Right ventricle myocardium inferior (tissue), 1 donor: Measurements from ENCODE around the gene KCNE4. TPM values are rescaled to one million over a fixed set of nuclear protein-coding genes. Genes with fewer than 3 reads are reported as not detected.
A peak's percentile ranks its signal among the peaks of the same experiment; 100 is the strongest.

Experiments used
- ATAC-seq: fragments of 200-7000 bp; cut with Tn5 transposase; one replicate; pipeline ENCODE4 v1.9.1; 2020; ENCODE audit warnings: mild to moderate bottlenecking, moderate library complexity
- DNase-seq: peaks from one replicate; pipeline ENCODE4 v3.0.0; 2021; ENCODE audit errors: missing footprints
- intact Hi-C: fragments of 100-400 bp; cut with DNase I; formaldehyde crosslinking; loops from one replicate; pipeline ENCODE4 v1.11.0; 2022
- total RNA-seq: library from RNA; stranded (reverse); fragmentation: NEBNext Ultra II Directional; extraction: Animal tissue kit (Norgen Biotek cat#: 25700); gene quantifications from one replicate; pipeline ENCODE4 v1.2.1, GENCODE V29; 2021
- donor health status: DM: no; HTN: yes; CAD: no; lungs with severe emphysema.

The KCNE4 gene
- total RNA-seq, 1 donor from 2014 or later = 3.6 TPM

DNA sequence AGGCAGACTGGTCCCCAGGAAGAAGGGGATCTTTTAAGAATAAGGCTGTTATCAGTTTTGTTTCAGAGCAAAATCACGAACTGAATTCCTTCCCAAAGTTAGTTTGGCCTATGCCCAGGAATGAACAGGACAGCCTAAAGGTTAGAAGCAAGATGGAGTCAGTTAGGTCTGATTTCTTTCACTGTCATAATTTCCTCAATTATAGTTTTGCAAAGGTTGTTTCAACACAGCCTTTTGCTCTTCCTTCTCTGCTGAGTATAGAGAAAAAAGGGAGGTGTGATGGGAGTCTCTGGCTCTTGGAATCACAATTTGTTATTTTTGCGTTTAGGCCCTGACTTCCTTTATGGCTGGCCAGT is 14.6 kb upstream of the KCNE4 start:
- ATAC-seq = no peak
- intact Hi-C loops = no loop called here
- DNase-seq = no peak

DNA sequence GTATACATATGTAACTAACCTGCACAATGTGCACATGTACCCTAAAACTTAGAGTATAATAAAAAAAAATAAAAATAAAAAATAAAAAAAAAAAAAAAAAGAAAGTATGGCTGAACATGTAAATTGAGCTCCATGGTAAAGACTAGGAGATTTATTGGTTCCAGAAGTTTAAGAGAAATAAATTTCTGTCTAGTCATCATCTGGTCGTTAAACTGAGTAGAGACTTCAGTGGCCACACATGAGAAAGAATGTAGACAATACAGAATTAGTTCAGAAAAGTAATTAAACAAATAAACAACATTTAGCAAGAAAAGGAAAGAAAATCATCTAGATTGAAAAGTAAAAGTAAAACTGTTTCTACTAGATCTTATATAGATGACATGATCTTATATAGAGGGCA is 12.4 kb upstream of the KCNE4 start:
- DNase-seq = no peak
- intact Hi-C loops = no loop called here
- no peak for ATAC-seq

DNA sequence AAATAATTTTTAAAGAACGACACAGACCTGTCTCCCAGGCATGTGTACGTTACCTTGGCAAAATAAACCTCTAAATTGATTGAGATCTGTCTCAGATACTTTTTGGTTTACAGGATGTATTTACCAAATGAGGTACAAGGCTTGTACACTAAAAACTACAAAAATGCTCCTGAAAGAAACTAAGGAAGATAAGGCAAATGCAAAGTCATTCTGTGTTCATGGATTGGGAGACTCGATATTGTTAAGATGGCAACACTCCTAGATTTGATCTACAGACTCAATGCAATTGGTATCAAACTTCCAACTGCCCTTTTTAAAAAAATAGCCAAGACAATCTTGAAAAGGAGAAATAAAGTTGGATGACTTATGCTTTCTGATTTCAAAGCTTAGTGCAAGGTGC is 11.5 kb upstream of the KCNE4 start:
- intact Hi-C loops = no loop called here
- DNase-seq (no peak), ATAC-seq (no peak)

DNA sequence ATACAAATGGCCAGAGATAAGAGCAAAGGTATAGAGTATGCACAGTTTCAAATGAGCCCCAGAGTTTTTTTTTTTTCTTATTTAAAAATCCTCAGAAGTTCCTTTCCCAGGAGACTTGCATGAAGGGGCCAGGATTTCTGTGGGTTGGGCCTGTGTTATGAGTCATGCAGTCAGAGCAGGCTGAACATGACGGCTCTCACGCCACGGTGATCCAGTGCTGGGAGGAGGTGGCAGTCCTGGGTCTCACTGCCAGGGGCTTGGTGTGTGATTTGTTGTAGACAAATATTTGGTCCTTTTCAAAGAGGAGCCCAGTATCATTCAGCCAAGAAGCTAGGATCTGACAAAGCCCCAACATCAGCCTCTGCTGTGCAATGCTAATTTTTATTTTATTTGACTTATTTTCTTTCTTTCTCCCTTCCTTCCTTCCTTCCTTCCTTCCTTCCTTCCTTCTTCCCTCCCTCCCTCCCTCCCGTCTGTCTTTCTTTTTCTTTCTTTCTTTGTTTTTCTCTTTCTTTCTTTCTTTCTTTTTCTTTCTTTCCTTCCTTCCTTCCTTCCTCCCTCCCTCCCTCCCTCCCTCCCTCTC is 10.4 kb upstream of the KCNE4 start:
- intact Hi-C loops = no loop called here
- ATAC-seq = peak; percentile 97
- peak; percentile 80 for DNase-seq

DNA sequence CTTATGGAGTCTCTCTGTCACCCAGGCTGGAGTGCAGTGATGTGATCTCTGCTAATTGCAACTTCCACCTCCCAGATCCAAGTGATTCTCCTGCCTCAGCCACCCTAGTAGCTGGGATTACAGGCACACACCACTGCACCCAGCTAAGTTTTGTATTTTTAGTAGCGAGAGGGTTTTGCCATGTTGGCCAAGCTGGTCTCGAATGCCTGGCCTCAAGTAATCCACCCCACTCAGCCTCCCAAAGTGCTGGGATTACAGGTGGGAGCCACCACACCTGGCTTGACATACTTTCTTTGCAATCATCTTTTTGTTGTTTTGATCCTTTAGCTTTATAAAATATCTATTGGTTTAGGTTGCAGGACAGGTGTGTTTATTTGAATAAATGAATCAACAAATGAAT is 9.7 kb upstream of the KCNE4 start:
- ATAC-seq (no peak), DNase-seq (no peak)
- intact Hi-C loops = no loop called here

DNA sequence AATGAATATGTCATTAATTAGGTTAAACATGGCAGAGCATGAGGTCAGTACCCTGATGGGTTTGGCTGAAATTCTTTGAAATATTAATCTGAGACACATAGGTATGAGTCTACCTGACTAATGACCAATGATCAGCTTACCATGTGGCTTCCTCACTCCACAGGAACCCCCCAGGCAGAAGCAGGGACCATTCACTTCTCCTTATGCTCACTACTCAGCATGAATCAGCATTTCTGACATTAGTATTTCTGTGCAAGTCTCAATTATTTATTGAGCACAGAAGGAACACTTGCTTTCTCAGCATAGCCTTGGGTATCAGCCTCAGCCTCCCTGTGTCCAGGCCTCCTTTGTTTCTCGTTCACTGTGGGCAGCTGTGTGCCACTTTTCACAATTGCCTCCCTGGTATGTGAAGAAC is 9.3 kb upstream of the KCNE4 start:
- no peak for DNase-seq
- ATAC-seq = no peak
- intact Hi-C loops = no loop called here

DNA sequence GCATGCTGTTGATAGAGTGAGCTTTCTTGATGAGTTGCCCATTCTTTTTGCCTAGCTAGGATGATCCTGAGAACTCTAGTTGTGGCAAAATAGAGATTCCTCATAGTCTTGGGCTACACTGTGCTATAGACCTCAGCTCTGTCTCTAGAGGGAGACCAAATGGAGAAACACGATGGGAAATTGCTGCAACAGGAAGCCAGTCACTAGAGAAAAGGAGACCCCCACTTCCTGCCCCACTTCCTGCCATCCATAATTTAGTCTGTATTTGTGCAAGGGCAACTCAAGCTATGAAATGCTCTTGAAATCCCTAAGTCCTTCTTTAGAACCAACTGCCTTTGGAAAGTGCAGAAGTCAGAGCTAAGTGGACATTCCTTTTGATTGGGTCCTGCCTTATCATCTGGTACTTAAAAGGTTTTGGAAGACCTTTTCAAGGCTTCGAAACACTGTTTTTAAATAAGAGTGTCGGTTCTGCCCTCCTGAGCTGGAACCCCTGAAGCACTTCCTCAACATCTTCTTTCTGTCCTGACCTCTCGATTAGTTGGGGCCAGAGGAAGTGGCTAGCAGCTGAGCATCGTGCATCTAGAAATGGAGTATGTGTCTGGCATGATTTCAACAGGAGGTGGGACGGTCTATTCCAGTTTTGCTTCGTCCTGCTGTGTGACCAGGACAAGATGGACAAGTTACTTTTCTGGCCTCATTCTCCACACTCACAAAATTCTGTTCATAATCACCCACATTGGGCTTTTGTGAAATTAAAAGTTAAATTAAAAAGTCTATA is 8.6 kb upstream of the KCNE4 start:
- DNase-seq (no peak), ATAC-seq (no peak)
- intact Hi-C loops = no loop called here

DNA sequence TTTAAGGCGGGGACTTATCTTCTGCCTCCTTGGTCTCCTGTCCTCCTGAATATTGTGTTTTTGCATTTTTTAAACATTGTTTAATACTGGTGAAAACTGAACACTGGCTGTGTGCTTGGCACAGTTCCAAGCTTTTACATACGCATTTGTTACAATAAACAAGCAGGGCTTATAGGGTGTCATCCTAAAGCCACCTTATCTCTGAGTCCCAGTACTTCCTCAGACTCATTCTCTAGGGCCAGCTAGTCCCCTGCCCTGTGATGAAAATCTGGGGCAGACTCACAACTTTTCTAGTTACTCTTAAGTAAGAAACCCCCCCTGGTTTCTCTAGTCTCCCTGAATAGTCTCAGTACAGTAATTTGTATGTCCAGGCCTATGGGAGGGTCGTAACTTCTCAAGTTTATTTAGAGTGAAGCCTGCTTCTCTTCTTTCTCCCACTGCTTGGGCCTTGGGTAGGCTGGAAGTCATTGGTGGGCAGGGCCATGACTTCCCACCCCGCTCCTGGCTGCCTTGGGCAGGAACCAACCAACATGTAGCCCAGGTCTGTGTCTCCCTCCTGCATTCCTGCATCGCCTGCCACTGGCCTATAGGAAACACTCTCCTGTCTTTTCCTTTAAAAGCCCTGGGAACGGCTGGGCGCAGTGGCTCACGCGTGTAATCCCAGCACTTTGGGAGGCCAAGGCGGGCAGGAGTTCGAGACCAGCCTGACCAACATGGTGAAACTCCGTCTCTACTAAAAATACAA is 7.7 kb upstream of the KCNE4 start:
- DNase-seq (no peak), ATAC-seq (no peak)
- intact Hi-C loops = no loop called here

DNA sequence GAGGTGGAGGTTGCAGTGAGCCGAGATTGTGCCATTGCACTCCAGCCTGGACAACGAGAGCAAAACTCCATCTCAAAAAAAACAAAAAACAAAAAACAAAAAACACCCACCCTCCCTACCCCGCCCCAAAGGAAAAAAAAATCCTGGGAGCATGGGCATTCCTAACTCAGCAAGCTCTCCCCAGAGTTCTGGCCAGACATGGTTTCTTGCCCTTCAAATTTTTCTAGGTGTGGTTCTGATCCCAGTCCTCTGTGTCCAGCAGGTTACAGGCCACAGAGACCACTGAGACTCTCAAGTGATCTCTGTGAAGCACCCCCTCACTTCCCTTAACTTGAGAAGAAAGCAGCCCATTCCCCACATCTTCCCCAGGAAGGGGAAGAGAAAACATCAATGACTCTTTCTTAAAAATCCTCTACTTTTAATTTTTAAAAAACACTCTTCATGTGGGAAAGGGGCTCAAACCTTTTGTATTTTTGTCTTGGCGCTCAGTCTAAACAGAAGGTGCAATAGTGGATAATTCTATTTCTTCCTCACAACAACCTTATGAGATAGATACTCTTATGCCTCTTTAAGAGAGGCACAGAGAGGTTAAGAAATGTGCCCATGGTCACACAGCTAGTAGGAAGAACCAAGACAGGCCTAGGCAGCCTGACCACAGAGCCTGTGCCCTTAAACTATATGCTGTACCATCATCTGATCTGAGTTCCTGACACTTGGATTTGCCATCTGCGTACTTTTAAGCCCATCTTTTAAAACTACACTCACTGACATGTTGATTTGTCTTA is 6.9 kb upstream of the KCNE4 start:
- intact Hi-C loops = no loop called here
- DNase-seq (no peak), ATAC-seq (no peak)

DNA sequence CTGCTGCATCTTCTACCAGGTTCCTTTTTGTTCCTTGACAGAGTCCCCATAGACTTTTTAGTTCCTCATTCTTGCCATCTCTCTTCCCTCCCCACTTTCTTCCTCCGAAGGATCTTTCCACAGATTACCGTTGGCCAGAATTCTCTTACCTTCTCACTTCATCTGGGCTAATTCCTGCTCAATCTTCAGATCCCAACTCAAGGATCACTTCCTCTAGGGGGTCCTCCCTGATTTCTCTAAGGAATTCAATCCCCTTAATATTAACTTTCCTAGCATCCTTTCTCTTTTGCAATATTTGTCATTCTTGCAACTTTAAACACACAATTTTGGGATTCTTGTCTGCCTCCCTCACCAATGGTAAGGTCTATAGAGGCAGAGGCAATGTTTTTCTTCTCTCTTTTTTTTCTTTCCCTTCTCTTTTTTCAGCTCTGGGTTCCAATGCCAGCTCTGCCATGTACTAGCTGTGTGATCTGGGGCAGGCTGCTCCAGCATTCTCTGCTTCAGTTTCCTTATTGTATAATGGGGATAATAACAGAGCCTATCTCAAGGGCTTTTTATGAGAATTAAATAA is 5.4 kb upstream of the KCNE4 start:
- no peak for DNase-seq
- ATAC-seq = no peak
- intact Hi-C loops = no loop called here

DNA sequence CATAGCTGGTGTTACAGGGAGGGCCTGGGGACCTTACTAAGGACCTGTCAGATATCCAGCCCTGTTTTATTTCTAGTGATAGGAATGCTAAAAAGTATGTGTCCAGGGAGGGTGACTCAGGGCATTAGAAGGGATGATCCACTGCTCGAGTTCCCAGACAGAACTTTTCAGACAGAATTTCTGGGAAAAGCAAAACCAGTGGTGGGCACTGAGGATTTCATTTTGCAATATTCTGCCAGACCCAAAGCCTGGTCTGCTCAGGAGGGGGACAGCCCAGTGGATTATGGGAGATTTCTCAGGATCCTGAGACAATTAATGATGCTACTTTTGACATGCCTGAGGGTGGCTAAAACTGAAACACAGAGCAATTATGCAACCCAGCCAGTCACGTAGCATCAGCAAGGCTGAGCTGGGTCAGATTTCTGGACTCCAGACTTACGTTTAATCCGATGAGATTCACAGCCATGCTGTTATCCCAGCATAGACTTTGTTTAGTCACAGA is 4.7 kb upstream of the KCNE4 start:
- peak; percentile 56 for ATAC-seq
- no peak for DNase-seq
- intact Hi-C loops = no loop called here

DNA sequence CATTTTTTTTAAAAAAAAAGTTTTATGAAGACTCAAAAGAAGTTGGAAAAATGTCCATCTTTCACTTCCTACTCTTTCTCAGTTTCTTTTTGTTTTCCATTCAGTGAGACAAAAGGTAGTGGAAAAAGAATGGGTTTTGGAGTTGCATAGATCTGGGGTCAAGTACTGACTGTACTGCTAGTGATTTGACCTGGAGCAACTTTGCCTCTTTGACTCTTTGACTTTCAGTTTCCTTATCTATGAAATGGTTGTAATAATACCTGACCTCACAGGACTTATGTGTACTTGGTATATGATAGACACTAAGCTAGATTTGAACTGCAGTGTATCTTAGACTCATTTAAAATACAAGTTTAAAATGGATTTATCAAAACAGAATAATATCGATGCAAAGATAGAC is 3.5 kb upstream of the KCNE4 start:
- intact Hi-C loops = no loop called here
- DNase-seq = no peak
- no peak for ATAC-seq

DNA sequence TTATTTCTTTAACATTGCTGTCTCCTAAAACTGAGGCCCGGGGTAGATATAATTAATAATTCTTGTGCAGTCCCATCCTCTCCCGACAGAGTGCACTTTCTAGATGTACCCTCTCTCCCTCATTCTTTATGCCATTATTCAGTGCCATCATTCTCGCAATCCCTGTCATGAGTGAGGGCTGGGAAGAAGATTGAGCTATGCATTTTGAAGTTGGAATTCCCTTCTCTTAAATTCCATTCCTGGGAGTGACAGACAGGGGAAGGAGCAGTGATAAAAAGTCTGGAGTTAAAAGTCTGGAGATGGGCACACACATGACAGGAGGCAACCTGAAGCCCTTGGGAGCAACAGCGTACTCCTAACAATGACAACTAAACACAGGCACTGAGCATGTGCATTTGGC is 2.6 kb upstream of the KCNE4 start:
- intact Hi-C loops = no loop called here
- ATAC-seq (no peak), DNase-seq (no peak)

DNA sequence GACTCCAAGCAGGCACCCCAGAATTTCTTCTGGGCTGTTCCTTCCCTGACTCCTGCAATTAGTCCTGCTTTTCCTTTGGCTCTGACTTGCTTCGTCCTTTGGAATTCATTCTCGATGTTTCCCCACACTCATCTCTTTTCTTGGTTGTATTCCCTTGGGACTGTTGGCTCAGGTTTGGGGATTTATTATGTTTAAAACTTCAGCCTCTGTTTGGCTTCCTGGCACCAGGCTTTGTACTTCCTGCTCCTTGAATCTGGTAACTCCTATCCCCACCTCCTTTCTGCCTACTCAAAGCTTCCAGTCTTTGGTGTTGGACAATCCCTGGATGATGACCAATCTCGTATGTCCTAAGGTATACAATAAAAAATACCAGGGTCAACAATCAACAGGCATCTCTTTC is 1.8 kb upstream of the KCNE4 start:
- DNase-seq = no peak
- no peak for ATAC-seq
- intact Hi-C loops = no loop called here

DNA sequence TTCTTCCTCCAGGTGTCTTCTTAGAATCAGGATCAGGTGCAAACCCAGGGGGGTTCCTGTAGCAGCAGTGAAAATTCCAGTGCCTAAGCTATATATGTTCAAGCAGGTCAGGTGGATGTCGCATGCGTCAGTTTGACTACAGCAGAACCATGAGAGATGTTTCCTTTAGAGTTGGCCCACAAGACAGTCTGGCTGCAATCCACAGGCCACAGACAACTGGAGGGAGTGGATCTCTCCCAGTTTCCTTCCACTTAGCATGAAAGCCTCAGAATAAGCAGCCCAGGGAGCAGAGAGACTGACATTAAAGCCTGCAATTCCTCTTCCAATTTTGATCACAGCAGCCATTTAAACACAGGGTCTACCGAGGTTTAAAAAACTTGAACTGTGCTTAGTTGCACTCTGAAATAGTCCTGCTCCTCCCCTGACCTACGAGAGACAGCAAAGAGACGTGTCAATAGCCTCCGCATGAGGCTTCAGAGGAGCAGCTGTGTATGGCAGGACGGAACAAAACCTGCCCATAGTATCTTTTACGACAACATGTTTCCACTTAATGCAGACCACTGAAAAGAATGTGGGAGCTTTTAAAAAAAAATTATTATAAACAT is 988 bp upstream of the KCNE4 start:
- DNase-seq = no peak
- intact Hi-C loops = no loop called here
- ATAC-seq = no peak

DNA sequence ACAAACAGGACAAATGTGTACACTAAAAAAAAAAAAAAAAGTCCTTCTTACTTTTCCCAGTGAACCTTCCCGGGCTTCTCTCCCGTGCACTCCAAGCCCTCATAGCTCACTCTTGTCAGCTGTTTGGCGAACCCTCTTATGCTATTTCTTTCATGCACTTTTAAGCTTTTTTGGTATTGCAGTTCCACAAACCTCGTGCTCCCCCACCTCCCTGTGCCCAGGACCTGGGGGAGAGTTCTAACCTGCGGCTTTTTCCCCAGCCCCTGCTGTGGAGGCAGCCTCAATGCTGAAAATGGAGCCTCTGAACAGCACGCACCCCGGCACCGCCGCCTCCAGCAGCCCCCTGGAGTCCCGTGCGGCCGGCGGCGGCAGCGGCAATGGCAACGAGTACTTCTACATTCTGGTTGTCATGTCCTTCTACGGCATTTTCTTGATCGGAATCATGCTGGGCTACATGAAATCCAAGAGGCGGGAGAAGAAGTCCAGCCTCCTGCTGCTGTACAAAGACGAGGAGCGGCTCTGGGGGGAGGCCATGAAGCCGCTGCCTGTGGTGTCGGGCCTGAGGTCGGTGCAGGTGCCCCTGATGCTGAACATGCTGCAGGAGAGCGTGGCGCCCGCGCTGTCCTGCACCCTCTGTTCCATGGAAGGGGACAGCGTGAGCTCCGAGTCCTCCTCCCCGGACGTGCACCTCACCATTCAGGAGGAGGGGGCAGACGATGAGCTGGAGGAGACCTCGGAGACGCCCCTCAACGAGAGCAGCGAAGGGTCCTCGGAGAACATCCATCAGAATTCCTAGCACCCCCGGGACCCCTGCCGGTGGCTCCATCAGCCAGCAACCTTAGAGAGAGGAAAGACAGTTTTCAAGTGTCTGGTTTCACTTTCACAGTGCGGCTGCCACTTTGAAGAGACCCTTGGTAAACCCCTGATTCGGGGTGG is 826 bp downstream of the KCNE4 start:
- intact Hi-C loops = no loop called here
- DNase-seq = no peak

DNA sequence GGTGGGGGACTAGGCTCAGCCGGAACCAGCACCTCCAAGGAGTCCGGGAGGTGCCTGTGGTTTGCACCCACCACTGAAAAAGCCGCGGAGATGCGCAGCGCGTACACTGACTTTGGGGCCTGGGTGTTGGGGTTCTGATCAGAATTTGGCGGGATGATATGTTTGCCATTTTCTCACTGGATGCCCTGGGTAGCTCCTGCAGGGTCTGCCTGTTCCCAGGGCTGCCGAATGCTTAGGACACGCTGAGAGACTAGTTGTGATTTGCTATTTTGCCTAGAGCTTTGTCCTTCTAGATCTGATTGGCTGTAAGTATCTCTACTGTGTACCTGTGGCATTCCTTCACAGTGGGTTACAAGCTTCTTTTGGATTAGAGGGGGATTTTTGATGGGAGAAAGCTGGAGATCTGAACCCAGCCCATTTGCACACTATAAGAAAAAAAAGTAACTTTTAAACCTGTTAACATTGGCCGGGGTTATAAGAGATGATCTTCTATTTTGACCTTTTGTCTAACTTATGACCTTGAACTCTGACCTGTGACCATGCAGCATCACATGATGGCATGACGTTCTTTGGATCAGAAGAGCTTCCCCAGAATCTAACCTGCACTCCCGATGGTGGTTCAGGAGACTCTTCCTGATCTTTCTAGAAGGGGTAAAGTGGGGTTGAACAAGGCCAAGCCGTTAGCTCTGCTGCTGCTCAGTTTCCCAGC is 1.6 kb downstream of the KCNE4 start:
- intact Hi-C loops = loop anchor here (2.0 kb wide), 1 partner anchor 61 kb away; no protein-coding TSS in a partner anchor
- DNase-seq = no peak
- no peak for ATAC-seq

More for the DNA sequence above, 826 bp downstream of the KCNE4 start:
- no peak for ATAC-seq
